Right hindlimb (tissue), 1 donor: ENCODE measurements around the gene LURAP1L.
"Not testable (repeated sequence)": the region's sequence is repeated elsewhere in the genome, so short reads cannot be mapped to it uniquely, and the experiment has no call there.

Experiments used
- DNase-seq: peaks from one replicate; pipeline ENCODE4 v3.0.0-alpha.2; 2018

LURAP1L gene

DNA sequence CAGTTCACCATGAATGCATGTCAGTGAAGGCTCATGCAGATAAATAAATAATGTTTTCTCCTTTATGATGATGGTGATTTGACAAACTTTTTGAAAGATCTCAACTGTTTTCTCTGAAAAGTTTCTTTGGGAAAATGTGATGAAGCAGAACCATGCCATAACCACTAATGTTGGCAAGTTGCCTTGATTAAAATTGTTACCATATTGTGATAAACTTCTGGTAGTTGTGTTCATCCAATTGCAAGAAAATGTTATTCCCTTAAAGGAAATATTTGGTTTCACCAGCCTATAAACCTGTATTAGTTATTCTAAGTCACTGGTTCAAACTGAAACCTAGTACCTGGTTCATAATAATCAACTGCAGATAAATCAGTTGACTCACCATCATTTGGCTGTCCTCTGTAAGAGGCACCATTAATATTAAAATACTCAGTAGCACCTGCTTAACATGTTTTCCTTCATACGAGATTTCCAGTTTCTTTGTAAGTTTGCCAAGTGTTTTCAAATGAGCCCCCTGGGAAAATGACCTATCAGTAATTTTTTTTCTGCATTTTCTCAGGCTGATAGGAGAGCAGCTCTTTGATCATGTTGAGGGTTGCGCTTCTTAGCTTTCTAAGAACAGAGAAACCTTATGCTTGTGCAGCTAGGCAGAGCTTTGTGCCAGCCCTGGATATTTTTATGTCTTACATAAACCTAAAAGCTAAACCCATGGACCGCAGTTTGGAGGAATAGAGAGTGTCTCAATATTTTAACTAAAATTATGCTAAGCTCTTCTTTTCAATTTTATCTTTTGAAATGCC, 88.0 kb downstream of the LURAP1L start:
- DNase-seq = no peak

DNA sequence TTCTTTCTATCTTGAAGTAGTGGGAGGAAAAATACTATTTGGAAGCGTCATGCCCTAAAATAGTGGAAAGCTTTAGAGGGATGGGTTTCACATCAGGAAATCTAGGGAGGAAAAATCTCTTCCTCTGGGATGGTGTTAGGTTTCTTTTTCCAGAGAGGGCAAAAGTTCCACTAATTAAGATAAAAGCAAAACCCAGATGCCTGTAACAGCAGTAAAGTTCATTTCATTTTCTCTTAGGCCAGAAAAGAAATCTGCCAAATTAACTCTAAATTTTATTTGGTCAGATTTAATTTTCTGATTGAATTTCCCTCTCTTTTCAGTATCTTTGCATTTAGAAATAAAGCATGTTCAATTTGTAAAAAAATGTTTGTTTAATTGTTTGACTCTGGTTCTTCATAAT, 88.8 kb downstream of the LURAP1L start:
- DNase-seq = no peak

DNA sequence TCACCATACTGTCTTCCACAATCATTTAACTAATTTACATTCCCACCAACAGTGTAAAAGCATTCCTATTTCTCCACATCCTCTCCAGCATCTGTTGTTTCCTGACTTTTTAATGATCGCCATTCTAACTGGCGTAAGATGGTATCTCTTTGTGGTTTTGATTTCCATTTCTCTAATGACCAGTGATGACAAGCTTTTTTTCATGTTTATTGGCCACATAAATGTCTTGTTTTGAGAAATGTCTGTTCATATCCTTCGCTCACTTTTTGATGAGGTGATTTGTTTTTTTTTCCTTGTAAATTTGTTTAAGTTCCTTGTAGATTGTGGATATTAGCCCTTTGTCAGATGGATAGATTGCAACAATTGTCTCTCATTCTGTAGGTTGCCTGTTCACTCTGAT, 90.6 kb downstream of the LURAP1L start:
- not testable (repeated sequence) for DNase-seq
